GM21360 (cell line): Measurements from ENCODE around the gene IGSF6.
"Not testable (repeated sequence)": the region's sequence is repeated elsewhere in the genome, so short reads cannot be mapped to it uniquely, and the experiment has no call there.

Experiments used
- ATAC-seq: cut with Tn5 transposase; IDR thresholded peaks from one replicate; pipeline ENCODE4 v1.9.1; 2021; ENCODE audit warnings: mild to moderate bottlenecking, moderate library complexity; ENCODE audit not compliant: unreplicated experiment

The IGSF6 gene

GRCh38 chr16:21654466-21654865, 2.1 kb upstream of the IGSF6 start:
- ATAC-seq: no peak

DNA sequence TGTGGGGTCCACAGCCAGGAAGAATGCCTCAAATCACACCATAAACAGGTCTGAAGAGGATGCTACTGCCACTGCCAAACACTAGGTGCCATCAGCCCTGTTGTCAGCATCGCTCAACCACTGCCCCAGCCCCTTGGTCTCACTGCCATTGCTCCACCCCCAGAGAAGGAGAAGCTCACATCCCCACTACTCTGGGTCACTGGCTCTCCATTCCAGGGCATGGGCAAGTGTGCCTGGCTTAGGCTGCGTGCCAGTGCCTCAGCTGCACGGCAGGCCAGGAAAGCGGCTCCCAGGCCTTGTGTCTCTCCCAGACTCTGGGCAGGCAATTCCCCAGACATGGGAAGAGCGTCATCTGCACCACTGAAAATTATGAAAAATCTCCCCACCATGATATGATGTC, 1.2 kb upstream of the IGSF6 start:
- ATAC-seq: no peak

DNA sequence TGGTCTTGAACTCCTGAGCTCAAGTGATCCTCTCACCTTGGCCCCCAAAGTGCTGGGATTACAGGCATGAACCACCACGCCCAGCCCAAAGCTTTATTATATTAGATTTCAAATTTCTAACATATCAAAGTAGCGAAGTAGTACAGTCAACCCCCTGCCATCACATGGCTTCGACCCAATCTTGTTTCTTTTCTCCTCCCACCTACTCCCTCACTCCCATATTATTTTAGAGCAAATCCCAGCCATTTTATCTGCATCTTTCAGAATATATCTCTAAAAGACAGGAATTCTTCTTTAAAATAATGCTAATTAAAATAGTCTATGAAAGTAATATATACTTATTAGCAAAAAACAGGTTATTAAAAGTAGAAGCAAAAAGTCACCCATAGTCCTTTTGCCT, 893 bp downstream of the IGSF6 start:
- no peak for ATAC-seq

DNA sequence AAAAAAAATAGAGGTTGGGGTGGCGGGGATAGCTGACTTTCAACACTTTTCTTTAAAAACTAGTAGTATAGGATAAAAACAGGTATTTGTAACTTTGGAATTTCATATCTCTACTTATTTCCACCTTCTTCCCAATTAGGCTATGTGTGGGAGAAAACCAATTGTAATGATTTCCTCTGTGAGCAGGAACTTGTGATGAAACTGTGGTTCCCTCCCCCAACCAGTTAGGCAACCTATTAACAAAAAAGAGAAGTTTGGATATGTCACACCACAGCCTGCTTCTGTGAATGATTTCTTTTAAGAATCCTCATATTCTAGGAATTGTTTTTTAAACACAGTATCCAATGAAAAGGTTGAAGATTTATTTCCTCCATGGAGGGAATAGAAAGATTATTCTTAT, 1.9 kb downstream of the IGSF6 start:
- no peak for ATAC-seq

- not testable (repeated sequence) for ATAC-seq
Observed at GRCh38 chr16:21649826-21650406, 2.5 kb downstream of the IGSF6 start.

GRCh38 chr16:21647562-21648164, 4.7 kb downstream of the IGSF6 start:
- ATAC-seq: no peak

DNA sequence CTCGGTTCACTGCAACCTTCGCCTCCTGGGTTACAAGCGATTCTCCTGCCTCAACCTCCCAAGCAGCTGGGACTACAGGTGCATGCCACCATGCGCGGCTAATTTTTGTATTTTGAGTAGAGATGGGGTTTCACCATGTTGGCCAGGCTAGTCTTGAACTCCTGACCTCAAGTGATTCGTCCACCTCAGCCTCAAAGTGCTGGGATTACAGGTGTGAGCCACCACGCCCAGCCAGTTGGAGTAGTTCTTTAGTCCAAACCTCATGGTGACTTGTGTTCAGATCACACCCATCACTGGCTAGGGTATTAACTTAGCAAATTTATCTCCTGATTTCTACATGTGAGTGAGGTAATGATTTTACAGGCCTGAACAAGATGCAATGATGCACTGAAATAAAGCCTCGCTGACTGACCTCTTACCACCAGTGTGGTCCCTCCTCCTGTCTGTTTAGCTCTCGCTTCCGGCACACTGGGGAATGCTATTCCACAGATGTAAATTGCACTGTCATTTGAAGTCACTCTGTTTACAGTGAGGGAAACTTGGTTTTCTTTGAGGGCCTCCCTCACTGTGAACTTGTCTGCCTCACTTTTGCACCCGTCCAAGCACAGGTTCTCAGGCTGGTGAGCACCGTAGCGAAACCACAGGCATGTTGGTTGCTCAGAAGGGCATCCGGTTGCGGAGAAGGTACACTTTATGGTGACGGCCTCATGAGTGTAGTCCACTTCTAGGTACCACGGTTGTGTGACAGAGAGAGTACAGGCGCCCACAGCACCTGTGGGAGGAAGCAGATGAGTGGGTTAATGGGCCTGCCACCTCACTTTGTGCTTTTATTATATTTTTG, 5.5 kb downstream of the IGSF6 start:
- ATAC-seq: peak; percentile 81

DNA sequence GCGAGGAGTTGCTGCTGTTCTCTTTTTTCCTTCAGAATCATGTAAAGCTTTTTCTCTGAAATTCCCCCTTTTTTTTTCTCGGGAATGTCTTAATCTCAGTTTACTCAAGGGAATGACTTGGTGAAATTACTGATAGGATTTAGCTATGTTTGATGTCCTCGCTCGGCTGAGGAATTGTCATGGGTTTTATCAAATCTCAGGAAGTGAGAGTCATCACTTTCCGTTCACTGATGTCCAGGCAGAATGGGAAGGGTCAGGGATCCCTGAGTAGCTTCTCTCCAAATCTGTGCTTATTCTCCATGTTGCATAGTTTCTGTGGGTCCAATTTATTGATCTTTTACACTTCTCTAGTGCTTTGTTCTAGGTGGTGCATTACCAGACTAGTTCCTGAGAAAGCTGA, 6.3 kb downstream of the IGSF6 start:
- ATAC-seq: no peak

DNA sequence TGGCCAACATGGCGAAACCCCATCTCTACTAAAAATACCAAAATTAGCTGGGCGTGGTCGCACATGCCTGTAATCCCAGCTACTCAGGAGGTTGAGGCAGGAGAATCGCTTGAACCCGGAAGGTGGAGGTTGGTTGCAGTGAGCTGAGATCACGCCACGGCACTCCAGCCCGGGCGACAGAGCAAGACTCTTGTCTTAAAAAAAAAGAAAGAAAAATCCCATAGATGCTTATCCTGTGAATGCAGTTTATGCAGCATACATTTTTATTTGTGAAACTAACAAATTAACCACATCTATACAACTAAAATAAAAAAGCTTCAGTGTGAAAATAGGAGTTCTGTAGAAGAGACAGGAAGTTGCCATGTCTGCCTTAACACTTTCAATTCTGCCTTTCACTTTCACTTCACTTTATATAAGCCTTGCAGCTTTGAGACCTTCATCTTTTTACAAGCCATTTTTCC, 7.1 kb downstream of the IGSF6 start:
- peak; percentile 37 for ATAC-seq

- ATAC-seq: no peak
Observed at GRCh38 chr16:21644674-21645073, 7.7 kb downstream of the IGSF6 start.

DNA sequence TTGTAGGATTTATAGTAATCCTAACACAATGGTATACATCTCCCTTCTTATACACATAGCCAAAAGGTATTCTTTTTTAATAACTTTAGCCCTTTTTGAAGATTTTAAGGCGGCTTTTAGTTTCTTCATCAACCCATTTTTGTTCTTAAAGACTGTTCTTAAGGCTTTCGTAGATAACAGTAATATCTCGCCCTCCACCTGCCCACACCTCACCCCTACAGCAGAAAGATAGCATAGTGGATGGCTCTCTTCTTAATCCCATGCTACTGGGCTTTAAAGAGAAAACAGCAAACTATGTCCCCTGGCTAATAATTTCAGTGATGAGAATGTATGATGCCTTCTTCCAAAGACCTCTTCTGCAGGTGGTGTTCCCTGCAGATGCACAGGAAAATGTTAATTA, 8.6 kb downstream of the IGSF6 start:
- ATAC-seq: no peak

- ATAC-seq: no peak
Observed at GRCh38 chr16:21642861-21643260, 9.5 kb downstream of the IGSF6 start.

DNA sequence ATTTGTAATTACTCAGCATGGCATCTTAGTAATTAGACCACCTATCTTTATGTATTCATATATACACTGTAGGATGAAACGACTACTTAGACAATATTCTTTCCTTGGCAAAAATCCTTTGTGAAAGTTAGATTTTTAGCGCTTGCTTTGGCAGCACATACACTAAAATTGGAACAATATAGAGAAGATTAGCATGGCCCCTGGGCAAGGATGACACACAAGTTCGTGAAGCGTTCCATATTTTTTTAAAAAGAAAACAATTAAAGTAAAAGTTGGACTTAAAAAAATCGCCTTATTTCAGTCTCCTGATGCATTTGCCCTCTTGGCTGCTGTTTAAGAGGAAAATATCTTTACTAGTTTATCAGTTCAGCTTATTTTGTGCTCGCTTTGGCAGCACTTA, 10.5 kb downstream of the IGSF6 start:
- ATAC-seq: no peak

DNA sequence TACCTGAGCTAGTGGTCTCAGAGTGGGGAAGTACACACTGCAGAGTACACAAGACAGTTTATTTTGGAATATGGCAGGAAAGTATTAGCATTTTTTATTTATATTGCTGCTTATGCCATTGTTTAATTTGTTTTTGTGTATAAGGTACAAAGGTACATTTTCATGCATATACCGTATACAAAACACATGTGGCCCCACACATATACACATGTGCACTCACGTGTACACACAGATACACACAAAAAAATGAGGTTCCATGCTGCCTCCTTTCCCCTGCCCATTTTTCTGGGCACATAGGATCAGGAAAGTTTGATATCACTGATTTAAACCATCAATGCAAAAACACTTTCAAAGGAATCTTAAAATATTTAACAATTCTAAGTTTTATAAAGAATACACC, 12.9 kb downstream of the IGSF6 start:
- no peak for ATAC-seq

GRCh38 chr16:21638573-21638975, 13.8 kb downstream of the IGSF6 start:
- no peak for ATAC-seq

DNA sequence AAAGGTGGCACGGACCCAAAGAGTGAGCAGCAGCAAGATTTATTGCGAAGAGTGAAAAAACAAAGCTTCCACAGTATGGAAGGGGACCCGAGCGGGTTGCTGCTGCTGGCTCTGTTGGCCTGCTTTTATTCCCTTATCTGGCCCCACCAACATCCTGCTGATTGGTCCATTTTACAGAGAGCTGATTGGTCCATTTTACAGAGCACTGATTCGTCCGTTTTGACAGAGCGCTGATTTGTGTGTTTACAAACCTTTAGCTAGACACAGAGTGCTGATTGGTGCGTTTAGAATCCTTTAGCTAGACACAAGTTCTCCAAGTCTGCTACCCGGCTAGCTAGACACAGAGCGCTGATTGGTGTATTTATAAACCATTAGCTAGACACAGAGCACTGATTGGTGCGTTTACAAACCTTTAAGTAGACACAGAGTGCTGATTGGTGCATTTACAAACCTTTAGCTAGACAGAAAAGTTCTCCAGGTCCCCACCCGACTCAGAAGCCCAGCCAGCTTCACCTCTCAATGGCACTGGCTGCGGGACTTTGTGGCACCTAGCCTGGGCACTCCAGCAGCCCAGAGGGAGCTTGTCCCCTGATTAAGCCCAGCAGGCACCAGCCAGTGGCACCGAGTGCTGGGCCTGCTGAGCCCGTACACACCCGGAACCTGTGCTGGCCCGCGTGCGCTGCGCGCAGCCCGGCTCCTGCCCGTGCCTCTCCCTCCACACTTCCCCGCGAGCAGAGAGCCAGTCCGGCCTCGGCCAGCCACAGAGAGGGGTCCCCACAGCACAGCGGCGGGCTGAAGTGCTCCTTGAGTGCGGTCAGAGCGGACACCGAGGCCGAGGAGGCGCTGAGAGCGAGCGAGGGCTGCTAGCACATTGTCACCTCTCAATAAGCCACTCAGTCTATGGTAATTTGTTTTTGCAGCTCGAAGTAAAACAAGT, 15.1 kb downstream of the IGSF6 start:
- no peak for ATAC-seq

- not testable (repeated sequence) for ATAC-seq
Observed at GRCh38 chr16:21635694-21636093, 16.7 kb downstream of the IGSF6 start.

DNA sequence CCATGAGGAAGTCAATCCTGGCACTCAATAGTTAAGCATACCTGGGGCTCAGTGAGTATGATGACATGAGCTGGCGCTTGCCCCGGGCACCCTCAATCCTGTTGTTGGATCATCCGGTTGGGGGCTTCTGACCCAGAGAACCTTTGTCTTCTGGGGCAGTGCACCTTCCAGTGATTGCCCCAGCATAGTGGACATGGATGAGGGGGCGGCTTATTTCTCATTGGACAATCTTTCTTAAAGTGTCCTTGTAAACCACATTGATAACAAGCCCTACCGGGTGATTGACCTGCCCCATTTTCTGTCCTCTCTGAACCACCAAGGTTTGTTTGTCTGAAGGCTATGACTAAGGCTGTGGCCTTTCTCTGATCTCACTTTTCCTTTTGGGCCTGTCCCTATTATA, 18.2 kb downstream of the IGSF6 start:
- no peak for ATAC-seq

GRCh38 chr16:21631951-21632575, 20.3 kb downstream of the IGSF6 start:
- ATAC-seq: not testable (repeated sequence)

DNA sequence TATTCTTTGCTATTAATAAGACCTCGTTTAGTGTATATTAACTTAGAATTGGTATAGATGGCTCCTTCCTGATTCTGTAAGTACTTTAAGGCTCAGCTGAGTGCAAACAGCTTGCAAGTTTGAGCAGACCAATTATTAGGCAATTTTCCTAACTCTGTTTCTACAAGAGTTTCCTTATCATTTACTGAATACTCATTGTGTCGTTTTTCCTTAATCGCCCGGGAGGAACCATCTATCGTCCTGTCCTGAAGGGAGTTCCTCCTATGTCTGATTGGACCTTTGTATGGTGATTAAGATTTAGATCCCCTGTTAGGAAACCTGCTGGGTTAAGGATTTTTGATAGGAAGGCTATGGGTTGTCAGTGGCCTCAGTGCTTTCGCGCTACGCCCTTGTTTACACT, 21.0 kb downstream of the IGSF6 start:
- ATAC-seq: not testable (repeated sequence)

GRCh38 chr16:21630866-21631265, 21.5 kb downstream of the IGSF6 start:
- not testable (repeated sequence) for ATAC-seq
